Tibial nerve (tissue), 4 donors: Measurements from ENCODE around the gene MLXIP. TPM values are rescaled to one million over a fixed set of nuclear protein-coding genes. Genes with fewer than 3 reads are reported as not detected.

ENCODE experiments used
- DNase-seq, 2 donors: peaks; one replicate each; pipeline ENCODE4 v3.0.0-alpha.2; 2019; ENCODE audit warnings: low spot score in 2 of 2
- H3K27ac ChIP-seq, 4 donors: fragments of 200-600 bp; sonication (generic) in 3 of 4; one replicate each; pipeline ENCODE4 v1.5.1; 2017 to 2019; ENCODE audit warnings: mild to moderate bottlenecking in 1 of 4
- H3K27me3 ChIP-seq, 2 donors: fragments of 200-600 bp; sonication (generic) in 1 of 2; one replicate each; pipeline versions ENCODE4 v1.5.1 to v1.6.0; 2017 to 2019
- H3K36me3 ChIP-seq, 3 donors: fragments of 200-600 bp; sonication (generic); one replicate each; pipeline ENCODE4 v1.5.1; 2018 to 2019
- H3K4me1 ChIP-seq, 4 donors: fragments of 200-600 bp; sonication (generic) in 3 of 4; one replicate each; pipeline ENCODE4 v1.5.1; 2017 to 2019
- H3K4me3 ChIP-seq, 4 donors: fragments of 200-600 bp; sonication (generic) in 3 of 4; one replicate each; pipeline ENCODE4 v1.5.1; 2017 to 2019; ENCODE audit warnings: mild to moderate bottlenecking in 1 of 4, moderate library complexity in 1 of 4
- H3K9me3 ChIP-seq, 4 donors: fragments of 200-600 bp; sonication (generic) in 3 of 4; one replicate each; pipeline ENCODE4 v1.5.1; 2017 to 2019
- EP300 ChIP-seq, 2 donors: sonication (generic); formaldehyde crosslinking; IDR thresholded peaks; one replicate each; pipeline ENCODE4 v1.6.1; 2017; ENCODE audit warnings: antibody characterized with exemption in 2 of 2, mild to moderate bottlenecking in 1 of 2
- POLR2A ChIP-seq, 2 donors: fragments of 450-650 bp; IDR thresholded peaks; one replicate each; pipeline ENCODE4 v1.6.1; 2017; ENCODE audit warnings: antibody characterized with exemption in 2 of 2, mild to moderate bottlenecking in 2 of 2, moderate library complexity in 2 of 2
- WGBS, 2 donors: methylation state at CpG; one replicate each; pipeline ENCODE4 v1.1.5; 2018; 5-methylcytosine and 5-hydroxymethylcytosine counted together
- total RNA-seq, 4 donors: library from RNA; depleted of rRNA; stranded (reverse); fragments of >200 nt; gene quantifications; one replicate each; pipeline ENCODE4 v1.1.0, GENCODE V29; 2016
- TF ChIP-seq, protein P1 (sequence below), 5 experiments: fragments of 200-600 bp in 3 of 5; fragments of 450-650 bp in 2 of 5; sonication (generic) in 3 of 5; IDR thresholded peaks; one replicate each; pipeline ENCODE4 v1.5.1; 2016 to 2019; ENCODE audit warnings: antibody characterized with exemption in 5 of 5, mild to moderate bottlenecking in 3 of 5, moderate library complexity in 2 of 5

The MLXIP gene
- total RNA-seq, 4 donors from 2014 or later, result 22.1 to 57.0 (median 27.1) TPM

DNA sequence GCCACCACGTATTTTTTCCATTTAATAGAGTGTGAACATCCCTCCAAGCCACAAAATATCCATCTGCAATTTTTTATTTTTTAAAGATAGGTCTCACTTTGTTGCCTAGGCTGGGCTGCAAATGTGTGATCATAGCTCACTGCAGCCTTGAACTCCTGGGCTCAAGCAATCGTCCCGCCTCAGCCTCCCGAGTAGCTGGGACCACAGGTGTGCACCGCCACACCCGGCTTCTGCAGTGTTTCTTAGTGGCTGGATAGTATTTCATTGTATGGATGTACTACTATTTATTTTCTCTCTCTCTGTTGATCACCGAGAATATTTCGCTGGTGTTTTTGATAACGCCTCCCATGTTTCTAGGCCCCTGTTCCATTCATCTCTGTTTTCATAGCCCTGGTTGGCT, 17.5 kb downstream of the MLXIP start:
- no peak overlapping the region for H3K4me3 ChIP-seq
- 68 to 79% methylated on average over 8 to 9 of the region's 9 CpGs for WGBS, 2 donors
- no peaks in the 10 kb centered on the region for H3K9me3 ChIP-seq
- peaks cover 0 to 63% (median 43%) of the 10 kb centered on the region in 4 donors for H3K4me1 ChIP-seq
- H3K36me3 ChIP-seq, result no peaks in the 10 kb centered on the region
- TF ChIP-seq POLR2A (IDR thresholded peaks at IDR 0.05), result no peak
- no peak for TF ChIP-seq EP300 (IDR thresholded peaks at IDR 0.05)
- TF ChIP-seq, protein P1, sequence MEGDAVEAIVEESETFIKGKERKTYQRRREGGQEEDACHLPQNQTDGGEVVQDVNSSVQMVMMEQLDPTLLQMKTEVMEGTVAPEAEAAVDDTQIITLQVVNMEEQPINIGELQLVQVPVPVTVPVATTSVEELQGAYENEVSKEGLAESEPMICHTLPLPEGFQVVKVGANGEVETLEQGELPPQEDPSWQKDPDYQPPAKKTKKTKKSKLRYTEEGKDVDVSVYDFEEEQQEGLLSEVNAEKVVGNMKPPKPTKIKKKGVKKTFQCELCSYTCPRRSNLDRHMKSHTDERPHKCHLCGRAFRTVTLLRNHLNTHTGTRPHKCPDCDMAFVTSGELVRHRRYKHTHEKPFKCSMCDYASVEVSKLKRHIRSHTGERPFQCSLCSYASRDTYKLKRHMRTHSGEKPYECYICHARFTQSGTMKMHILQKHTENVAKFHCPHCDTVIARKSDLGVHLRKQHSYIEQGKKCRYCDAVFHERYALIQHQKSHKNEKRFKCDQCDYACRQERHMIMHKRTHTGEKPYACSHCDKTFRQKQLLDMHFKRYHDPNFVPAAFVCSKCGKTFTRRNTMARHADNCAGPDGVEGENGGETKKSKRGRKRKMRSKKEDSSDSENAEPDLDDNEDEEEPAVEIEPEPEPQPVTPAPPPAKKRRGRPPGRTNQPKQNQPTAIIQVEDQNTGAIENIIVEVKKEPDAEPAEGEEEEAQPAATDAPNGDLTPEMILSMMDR (IDR thresholded peaks at IDR 0.05), result no peak
- DNase-seq, result no peak
- H3K27me3 ChIP-seq, result no peaks in the 10 kb centered on the region
- peak overlapping the region in 3 of 4 donors; percentile 1 to 89 (median 50) for H3K27ac ChIP-seq

GRCh38 chr12:122096591-122097149, 18.1 kb downstream of the MLXIP start:
- DNase-seq, result no peak
- WGBS, 2 donors, result 50 to 62% methylated on average over 15 to 18 of the region's 20 CpGs
- H3K36me3 ChIP-seq, result no peaks in the 10 kb centered on the region
- H3K27ac ChIP-seq, result peak overlapping the region in 3 of 4 donors; percentile 1 to 89 (median 50)
- TF ChIP-seq, protein P1 (IDR thresholded peaks at IDR 0.05), result no peak
- TF ChIP-seq POLR2A (IDR thresholded peaks at IDR 0.05) (no peak), EP300 (IDR thresholded peaks at IDR 0.05) (no peak)
- H3K4me3 ChIP-seq, result no peak overlapping the region
- H3K27me3 ChIP-seq, result no peaks in the 10 kb centered on the region
- no peaks in the 10 kb centered on the region for H3K9me3 ChIP-seq
- peaks cover 0 to 56% (median 38%) of the 10 kb centered on the region in 4 donors for H3K4me1 ChIP-seq

DNA sequence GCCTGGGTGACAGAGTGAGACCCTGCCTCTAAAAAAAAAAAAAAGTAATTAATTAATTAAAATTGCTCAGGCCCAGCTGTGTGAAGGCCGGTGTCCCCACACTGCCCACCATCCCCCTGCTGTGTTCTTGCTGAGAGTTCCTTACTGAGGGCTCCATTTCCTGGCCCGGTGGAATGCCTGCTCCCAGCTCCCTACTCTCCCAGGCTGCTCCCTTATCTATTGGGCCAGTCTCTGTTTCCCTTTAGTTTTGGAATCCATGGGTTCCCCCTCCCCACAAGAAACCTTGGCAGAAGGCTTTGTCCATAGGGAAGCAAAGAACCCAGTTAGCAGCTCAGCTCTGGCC, 19.0 kb downstream of the MLXIP start:
- no peak overlapping the region for H3K4me3 ChIP-seq
- DNase-seq, result no peak
- H3K9me3 ChIP-seq, result no peaks in the 10 kb centered on the region
- 43 to 58% methylated on average over 2 of the region's 2 CpGs for WGBS, 2 donors
- peak overlapping the region; percentile 46 to 89 (median 68) for H3K27ac ChIP-seq
- H3K36me3 ChIP-seq, result no peaks in the 10 kb centered on the region
- peaks cover 0 to 49% (median 38%) of the 10 kb centered on the region in 4 donors for H3K4me1 ChIP-seq
- H3K27me3 ChIP-seq, result no peaks in the 10 kb centered on the region
- TF ChIP-seq POLR2A (IDR thresholded peaks at IDR 0.05) (no peak), EP300 (IDR thresholded peaks at IDR 0.05) (no peak)
- TF ChIP-seq, protein P1 (IDR thresholded peaks at IDR 0.05), result no peak

DNA sequence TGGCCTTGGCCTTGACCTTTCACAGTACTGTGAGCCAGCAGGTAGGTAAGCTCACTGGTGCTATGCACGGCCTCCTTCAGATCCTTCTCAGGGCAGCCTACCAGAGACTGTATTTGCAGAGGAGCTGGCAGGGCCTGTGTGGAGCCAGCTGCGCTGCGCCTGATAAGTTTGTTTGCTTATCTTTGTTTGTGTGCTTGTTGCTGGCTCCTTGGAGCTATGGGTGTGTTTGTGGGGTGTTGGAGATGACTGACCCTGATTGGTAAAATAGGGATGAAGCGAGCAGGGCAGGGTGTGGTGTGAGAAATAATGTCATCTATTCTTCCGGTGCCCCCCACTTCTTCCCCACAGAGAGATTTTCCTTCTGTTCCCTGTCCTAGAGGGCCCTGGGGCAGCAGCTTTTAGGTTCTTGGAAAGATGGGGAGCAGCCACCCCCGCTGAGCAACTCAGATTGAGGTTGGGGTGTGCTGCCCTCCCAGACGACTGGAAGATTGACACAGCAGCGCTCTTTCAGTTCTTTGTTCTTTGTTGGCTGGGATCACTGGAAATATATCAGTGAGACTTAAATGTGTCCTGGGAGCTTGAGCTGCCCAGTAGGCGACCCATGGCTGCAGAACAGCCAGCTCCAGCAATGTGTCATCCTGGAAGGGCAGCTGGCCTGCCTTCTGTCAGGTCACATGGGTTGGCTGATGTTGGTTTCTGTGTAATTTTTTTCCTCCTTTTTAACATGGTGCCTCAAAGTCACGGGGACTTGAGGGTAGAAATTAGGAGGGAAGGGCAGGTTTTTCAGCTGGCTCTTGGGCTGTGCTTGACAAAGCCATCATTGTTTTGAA, 19.6 kb downstream of the MLXIP start:
- Histone ChIP-seq H3K4me3 (no peak overlapping the region), H3K27me3 (no peaks in the 10 kb centered on the region), H3K36me3 (no peaks in the 10 kb centered on the region), H3K9me3 (no peaks in the 10 kb centered on the region), H3K27ac (peak overlapping the region; percentile 46 to 89 (median 68)), H3K4me1 (peaks cover 0 to 49% (median 38%) of the 10 kb centered on the region in 4 donors)
- DNase-seq, result no peak
- WGBS, 2 donors, result 13 to 22% methylated on average over 10 of the region's 10 CpGs
- TF ChIP-seq EP300 (IDR thresholded peaks at IDR 0.05) (peak; percentile 21 to 75), POLR2A (IDR thresholded peaks at IDR 0.05) (no peak)
- TF ChIP-seq, protein P1 (IDR thresholded peaks at IDR 0.05), result no peak

GRCh38 chr12:122099280-122099749, 20.8 kb downstream of the MLXIP start:
- H3K4me1 ChIP-seq, result peaks cover 0 to 49% (median 38%) of the 10 kb centered on the region in 4 donors
- H3K27ac ChIP-seq, result peak overlapping the region in 3 of 4 donors; percentile 61 to 89 (median 76)
- H3K9me3 ChIP-seq, result no peaks in the 10 kb centered on the region
- no peaks in the 10 kb centered on the region for H3K27me3 ChIP-seq
- TF ChIP-seq, protein P1 (IDR thresholded peaks at IDR 0.05), result no peak
- TF ChIP-seq POLR2A (IDR thresholded peaks at IDR 0.05) (no peak), EP300 (IDR thresholded peaks at IDR 0.05) (no peak)
- DNase-seq, result no peak
- no peaks in the 10 kb centered on the region for H3K36me3 ChIP-seq
- H3K4me3 ChIP-seq, result no peak overlapping the region
- 90 to 92% methylated on average over 4 to 6 of the region's 6 CpGs for WGBS, 2 donors
